ENCODE measurements around the gene OSTN. TPM values are rescaled to one million over a fixed set of nuclear protein-coding genes. Genes with fewer than 3 reads are reported as not detected.

Gene OSTN
- total RNA-seq, 2 experiments from 2014 or later, result not detected

DNA sequence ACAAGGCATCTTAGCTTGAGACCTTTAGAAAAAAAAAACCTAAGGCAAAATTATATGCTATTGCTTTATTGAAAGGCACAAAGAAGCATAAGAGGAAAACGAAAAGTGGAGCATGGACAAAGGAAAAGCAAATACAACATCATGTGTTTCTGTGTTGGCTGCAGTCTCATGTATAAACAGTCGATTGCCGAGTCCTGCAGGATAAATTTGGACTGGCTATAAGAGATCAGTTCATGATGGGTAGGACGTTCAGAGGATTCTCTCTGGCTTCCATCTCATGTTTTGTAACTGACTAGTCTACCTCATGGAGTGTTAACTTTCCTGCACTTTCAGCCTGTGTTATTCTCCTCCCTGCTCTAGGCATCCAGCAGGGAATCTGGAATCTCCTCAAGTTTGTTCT, 108.3 kb downstream of the OSTN start:
- no peaks in the 10 kb centered on the region for H3K27me3 ChIP-seq (ENCODE audit: control insufficient read depth in 1 of 2, insufficient read depth in 2 of 2, low read length in 2 of 2)
- ATAC-seq (ENCODE audit: poor library complexity), result no peak
- peaks cover 0 to 5% of the 10 kb centered on the region in 2 experiments for H3K9me3 ChIP-seq (ENCODE audit: control insufficient read depth in 1 of 2, insufficient read depth in 1 of 2, low read length in 2 of 2)
- no peak overlapping the region for H3K4me3 ChIP-seq (ENCODE audit: low read length)
- no peaks in the 10 kb centered on the region for H3K36me3 ChIP-seq (ENCODE audit: insufficient read depth, low read length)
- H3K27ac ChIP-seq (ENCODE audit: low read depth in 1 of 2, low read length in 2 of 2), result no peak overlapping the region
- Mint-ChIP-seq H3K36me3 (ENCODE audit: low read depth) (no peaks in the 10 kb centered on the region), H3K4me3 (no peak overlapping the region), H3K4me1 (ENCODE audit: low read depth) (no peaks in the 10 kb centered on the region), H3K27ac (no peak overlapping the region), H3K9me3 (no peaks in the 10 kb centered on the region), H3K27me3 (no peaks in the 10 kb centered on the region)
- ChIA-PET CTCF (no interaction called here), POLR2A (no interaction called here)
- no peaks in the 10 kb centered on the region for H3K4me1 ChIP-seq (ENCODE audit: insufficient read depth, low read length)
- DNase-seq, result no peak
- intact Hi-C loops (cut with DNase I, micrococcal nuclease), result no loop called here
- TF ChIP-seq, protein P1, sequence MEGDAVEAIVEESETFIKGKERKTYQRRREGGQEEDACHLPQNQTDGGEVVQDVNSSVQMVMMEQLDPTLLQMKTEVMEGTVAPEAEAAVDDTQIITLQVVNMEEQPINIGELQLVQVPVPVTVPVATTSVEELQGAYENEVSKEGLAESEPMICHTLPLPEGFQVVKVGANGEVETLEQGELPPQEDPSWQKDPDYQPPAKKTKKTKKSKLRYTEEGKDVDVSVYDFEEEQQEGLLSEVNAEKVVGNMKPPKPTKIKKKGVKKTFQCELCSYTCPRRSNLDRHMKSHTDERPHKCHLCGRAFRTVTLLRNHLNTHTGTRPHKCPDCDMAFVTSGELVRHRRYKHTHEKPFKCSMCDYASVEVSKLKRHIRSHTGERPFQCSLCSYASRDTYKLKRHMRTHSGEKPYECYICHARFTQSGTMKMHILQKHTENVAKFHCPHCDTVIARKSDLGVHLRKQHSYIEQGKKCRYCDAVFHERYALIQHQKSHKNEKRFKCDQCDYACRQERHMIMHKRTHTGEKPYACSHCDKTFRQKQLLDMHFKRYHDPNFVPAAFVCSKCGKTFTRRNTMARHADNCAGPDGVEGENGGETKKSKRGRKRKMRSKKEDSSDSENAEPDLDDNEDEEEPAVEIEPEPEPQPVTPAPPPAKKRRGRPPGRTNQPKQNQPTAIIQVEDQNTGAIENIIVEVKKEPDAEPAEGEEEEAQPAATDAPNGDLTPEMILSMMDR (IDR thresholded peaks at IDR 0.05), result no peak

DNA sequence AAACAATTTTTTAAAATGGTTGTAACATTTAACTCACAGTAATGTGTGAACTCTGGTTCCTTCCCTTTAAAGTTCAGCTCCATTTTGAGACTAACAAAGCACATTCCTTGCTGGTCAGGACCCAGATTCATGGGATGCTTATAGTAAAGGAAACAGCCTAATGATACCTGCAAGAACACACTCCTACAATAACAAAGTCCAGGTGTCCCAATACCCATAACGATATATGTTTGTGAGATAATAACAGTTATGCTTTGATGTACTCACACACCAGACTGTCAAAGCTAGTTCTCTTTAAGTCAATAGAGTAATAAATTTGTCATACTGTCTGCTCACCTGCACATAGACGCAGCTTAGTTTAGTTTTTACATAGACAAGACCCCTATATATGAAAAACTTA, 114.3 kb downstream of the OSTN start:
- Mint-ChIP-seq H3K9me3 (no peaks in the 10 kb centered on the region), H3K27me3 (peaks cover 3% of the 10 kb centered on the region), H3K4me1 (ENCODE audit: low read depth) (no peaks in the 10 kb centered on the region), H3K36me3 (ENCODE audit: low read depth) (no peaks in the 10 kb centered on the region), H3K27ac (no peak overlapping the region), H3K4me3 (no peak overlapping the region)
- H3K27me3 ChIP-seq (ENCODE audit: control insufficient read depth in 1 of 2, insufficient read depth in 2 of 2, low read length in 2 of 2), result no peaks in the 10 kb centered on the region
- no peak overlapping the region for H3K27ac ChIP-seq (ENCODE audit: low read depth in 1 of 2, low read length in 2 of 2)
- intact Hi-C loops (cut with DNase I, micrococcal nuclease), result no loop called here
- H3K4me1 ChIP-seq (ENCODE audit: insufficient read depth, low read length), result no peaks in the 10 kb centered on the region
- ChIA-PET CTCF (no interaction called here), POLR2A (no interaction called here)
- DNase-seq, result no peak
- no peaks in the 10 kb centered on the region for H3K36me3 ChIP-seq (ENCODE audit: insufficient read depth, low read length)
- H3K4me3 ChIP-seq (ENCODE audit: low read length), result no peak overlapping the region
- H3K9me3 ChIP-seq (ENCODE audit: control insufficient read depth in 1 of 2, insufficient read depth in 1 of 2, low read length in 2 of 2), result peaks cover 0 to 14% of the 10 kb centered on the region in 2 experiments
- no peak for ATAC-seq (ENCODE audit: poor library complexity)
- TF ChIP-seq, protein P1 (IDR thresholded peaks at IDR 0.05), result no peak

DNA sequence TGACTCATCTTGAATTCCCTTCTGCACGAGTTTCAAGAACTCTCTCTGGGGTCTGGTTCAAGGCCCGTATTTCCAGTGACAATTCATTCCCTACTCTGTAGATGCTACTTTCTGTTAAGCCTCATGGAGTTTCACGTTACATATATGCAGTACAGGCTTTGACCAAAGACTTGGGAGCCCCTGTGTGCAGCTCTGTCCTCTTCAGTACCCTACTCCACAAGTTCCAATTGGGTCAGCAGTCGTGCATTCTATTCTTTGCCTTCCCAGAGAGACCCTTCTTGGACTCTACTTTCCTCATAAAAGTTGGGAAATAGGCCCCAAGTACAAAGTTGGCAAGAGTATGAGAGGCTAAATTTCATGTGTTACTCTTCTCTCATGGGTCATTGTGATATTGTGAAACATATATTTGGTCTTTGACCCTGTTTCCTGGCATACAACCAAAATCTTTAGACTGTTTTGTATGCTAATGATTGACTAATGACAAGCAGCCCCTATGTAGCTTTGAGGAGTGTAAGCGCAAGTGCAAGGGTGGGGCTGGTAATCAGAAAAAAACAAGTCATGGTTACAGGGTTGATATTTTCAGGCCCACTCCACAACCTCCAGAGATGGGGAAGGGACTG, 115.2 kb downstream of the OSTN start:
- no peaks in the 10 kb centered on the region for H3K9me3 Mint-ChIP-seq
- no peaks in the 10 kb centered on the region for H3K27me3 ChIP-seq (ENCODE audit: control insufficient read depth in 1 of 2, insufficient read depth in 2 of 2, low read length in 2 of 2)
- H3K4me3 Mint-ChIP-seq, result no peak overlapping the region
- peaks cover 0 to 10% of the 10 kb centered on the region in 2 experiments for H3K9me3 ChIP-seq (ENCODE audit: control insufficient read depth in 1 of 2, insufficient read depth in 1 of 2, low read length in 2 of 2)
- H3K4me3 ChIP-seq (ENCODE audit: low read length), result no peak overlapping the region
- TF ChIP-seq, protein P1 (IDR thresholded peaks at IDR 0.05), result no peak
- ChIA-PET POLR2A (no interaction called here), CTCF (no interaction called here)
- H3K27ac ChIP-seq (ENCODE audit: low read depth in 1 of 2, low read length in 2 of 2), result no peak overlapping the region
- intact Hi-C loops (cut with DNase I, micrococcal nuclease), result no loop called here
- DNase-seq, result no peak
- H3K27me3 Mint-ChIP-seq, result peaks cover 7% of the 10 kb centered on the region
- H3K36me3 ChIP-seq (ENCODE audit: insufficient read depth, low read length), result no peaks in the 10 kb centered on the region
- H3K36me3 Mint-ChIP-seq (ENCODE audit: low read depth), result no peaks in the 10 kb centered on the region
- no peaks in the 10 kb centered on the region for H3K4me1 ChIP-seq (ENCODE audit: insufficient read depth, low read length)
- no peak overlapping the region for H3K27ac Mint-ChIP-seq
- H3K4me1 Mint-ChIP-seq (ENCODE audit: low read depth), result no peaks in the 10 kb centered on the region
- no peak for ATAC-seq (ENCODE audit: poor library complexity)

Other genes with a start within 250 kb of the OSTN start
- 10 to 100 TPM; 16.7 to 16.8 TPM for gene CCDC50, start 130.2 kb downstream of the OSTN start, total RNA-seq
- not detected for gene UTS2B, start 131.3 kb downstream of the OSTN start, total RNA-seq